ENCODE results near the gene SPINT2. TPM values are rescaled to one million over a fixed set of nuclear protein-coding genes. Genes with fewer than 3 reads are reported as not detected.

SPINT2 gene
- total RNA-seq, 1 experiment from 2014 or later: 1,006 TPM

GRCh38 chr19:38317104-38317612 is 52.8 kb downstream of the SPINT2 start:
- TF ChIP-seq SIN3A (IDR thresholded peaks at IDR 0.05; ENCODE audit: borderline replicate concordance, insufficient read depth, low read depth, low read length): no peak
- ATAC-seq (no peak), DNase-seq (ENCODE audit: low read depth, low spot score) (no peak)
- H3K27ac ChIP-seq (ENCODE audit: low read length): no peak overlapping the region
- intact Hi-C loops (cut with micrococcal nuclease; ENCODE audit: unreplicated experiment): no loop called here
- peaks cover 19% of the 10 kb centered on the region for H3K4me1 ChIP-seq (ENCODE audit: control insufficient read depth, insufficient read depth, low read length)
- in situ Hi-C loops (cut with HindIII; ENCODE audit: low pct_unique_long_range_greater_than_20kb, low sequenced_read_pairs): no loop called here
- H3K27me3 ChIP-seq (ENCODE audit: control insufficient read depth, insufficient read depth, low read length): no peaks in the 10 kb centered on the region
- no peaks in the 10 kb centered on the region for H3K36me3 ChIP-seq (ENCODE audit: control insufficient read depth, insufficient read depth, low read length)
- ChIA-PET POLR2A (no interaction called here), CTCF (no interaction called here)
- no peak overlapping the region for H3K4me3 ChIP-seq (ENCODE audit: low read depth in 2 of 2, low read length in 2 of 2)
- no TSS peak for BruUV-seq (replicated peaks)
- no peaks in the 10 kb centered on the region for H3K9me3 ChIP-seq (ENCODE audit: control insufficient read depth, insufficient read depth, low read depth, low read length)

- POLR2A ChIA-PET: interaction anchor here (0.7 kb wide), 1 partner anchor 70 kb away, joined by 8 read pairs; no protein-coding TSS in a partner anchor
- BruUV-seq (replicated peaks): no TSS peak
- Histone ChIP-seq H3K4me3 (ENCODE audit: low read depth in 2 of 2, low read length in 2 of 2) (peak overlapping the region in 1 of 2 experiments; percentile 86; a peak in 2 of 4 replicates), H3K9me3 (ENCODE audit: control insufficient read depth, insufficient read depth, low read depth, low read length) (no peaks in the 10 kb centered on the region), H3K36me3 (ENCODE audit: control insufficient read depth, insufficient read depth, low read length) (no peaks in the 10 kb centered on the region), H3K27ac (ENCODE audit: low read length) (peak overlapping the region; percentile 60), H3K27me3 (ENCODE audit: control insufficient read depth, insufficient read depth, low read length) (no peaks in the 10 kb centered on the region), H3K4me1 (ENCODE audit: control insufficient read depth, insufficient read depth, low read length) (peaks cover 17% of the 10 kb centered on the region)
- no peak for DNase-seq (ENCODE audit: low read depth, low spot score)
- intact Hi-C loops (cut with micrococcal nuclease; ENCODE audit: unreplicated experiment): no loop called here
- no peak for ATAC-seq
- in situ Hi-C loops (cut with HindIII; ENCODE audit: low pct_unique_long_range_greater_than_20kb, low sequenced_read_pairs): no loop called here
- CTCF ChIA-PET: no interaction called here
- TF ChIP-seq, protein P1, sequence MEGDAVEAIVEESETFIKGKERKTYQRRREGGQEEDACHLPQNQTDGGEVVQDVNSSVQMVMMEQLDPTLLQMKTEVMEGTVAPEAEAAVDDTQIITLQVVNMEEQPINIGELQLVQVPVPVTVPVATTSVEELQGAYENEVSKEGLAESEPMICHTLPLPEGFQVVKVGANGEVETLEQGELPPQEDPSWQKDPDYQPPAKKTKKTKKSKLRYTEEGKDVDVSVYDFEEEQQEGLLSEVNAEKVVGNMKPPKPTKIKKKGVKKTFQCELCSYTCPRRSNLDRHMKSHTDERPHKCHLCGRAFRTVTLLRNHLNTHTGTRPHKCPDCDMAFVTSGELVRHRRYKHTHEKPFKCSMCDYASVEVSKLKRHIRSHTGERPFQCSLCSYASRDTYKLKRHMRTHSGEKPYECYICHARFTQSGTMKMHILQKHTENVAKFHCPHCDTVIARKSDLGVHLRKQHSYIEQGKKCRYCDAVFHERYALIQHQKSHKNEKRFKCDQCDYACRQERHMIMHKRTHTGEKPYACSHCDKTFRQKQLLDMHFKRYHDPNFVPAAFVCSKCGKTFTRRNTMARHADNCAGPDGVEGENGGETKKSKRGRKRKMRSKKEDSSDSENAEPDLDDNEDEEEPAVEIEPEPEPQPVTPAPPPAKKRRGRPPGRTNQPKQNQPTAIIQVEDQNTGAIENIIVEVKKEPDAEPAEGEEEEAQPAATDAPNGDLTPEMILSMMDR (IDR thresholded peaks at IDR 0.05): no peak
- TF ChIP-seq TCF7L2 (IDR thresholded peaks at IDR 0.05; ENCODE audit: low read depth, low read length) (no peak), REST (IDR thresholded peaks at IDR 0.05; ENCODE audit: insufficient read depth in 1 of 2, low read depth in 2 of 2, low read length in 1 of 2) (no peak), POLR2AphosphoS5 (IDR thresholded peaks at IDR 0.05; ENCODE audit: low read depth, low read length) (no peak), SIN3A (IDR thresholded peaks at IDR 0.05; ENCODE audit: borderline replicate concordance, insufficient read depth, low read depth, low read length) (no peak)
Measured at GRCh38 chr19:38318660-38319059, 54.3 kb downstream of the SPINT2 start.

DNA sequence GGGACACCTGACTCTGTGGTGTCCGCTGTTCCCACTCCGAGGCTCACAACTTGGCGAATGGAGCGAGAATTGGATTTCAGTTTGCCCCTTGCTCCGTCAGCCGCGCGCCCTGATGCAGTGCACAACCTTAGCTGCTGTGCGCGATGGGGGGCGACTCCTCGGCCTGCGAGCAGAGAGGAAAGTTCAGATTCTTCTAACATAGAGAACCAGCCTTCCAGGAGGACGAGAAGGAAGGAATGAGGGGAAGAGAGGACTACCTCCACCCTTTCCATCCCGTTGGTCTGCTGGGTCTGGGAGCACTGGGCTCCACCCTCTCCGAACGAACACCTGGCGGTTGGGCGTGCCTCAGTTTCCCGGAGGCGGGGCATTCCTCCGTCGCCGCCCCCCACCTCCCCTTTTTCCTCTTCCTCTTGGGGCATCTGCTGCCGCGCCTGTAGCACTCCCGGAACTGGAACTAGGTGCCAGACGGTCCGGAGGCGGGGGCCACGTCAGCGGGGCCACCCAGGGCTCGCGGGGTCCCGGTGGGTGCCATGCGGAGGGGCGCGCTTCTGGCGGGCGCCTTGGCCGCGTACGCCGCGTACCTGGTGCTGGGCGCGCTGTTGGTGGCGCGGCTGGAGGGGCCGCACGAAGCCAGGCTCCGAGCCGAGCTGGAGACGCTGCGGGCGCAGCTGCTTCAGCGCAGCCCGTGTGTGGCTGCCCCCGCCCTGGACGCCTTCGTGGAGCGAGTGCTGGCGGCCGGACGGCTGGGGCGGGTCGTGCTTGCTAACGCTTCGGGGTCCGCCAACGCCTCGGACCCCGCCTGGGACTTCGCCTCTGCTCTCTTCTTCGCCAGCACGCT is 55.3 kb downstream of the SPINT2 start, which contains the start of gene KCNK6:
KCNK6 (plus strand) TSS at position 425 of the 838 bp plus-strand sequence; CDS start at position 531, 106 bp downstream.
- DNase-seq (ENCODE audit: low read depth, low spot score): no peak
- no TSS peak for BruUV-seq (replicated peaks)

More for the DNA sequence above, 55.3 kb downstream of the SPINT2 start, which contains the start of gene KCNK6:
- Histone ChIP-seq H3K4me1 (ENCODE audit: control insufficient read depth, insufficient read depth, low read length) (peaks cover 16% of the 10 kb centered on the region), H3K27ac (ENCODE audit: low read length) (peak within 1 kb of the TSS; percentile 60), H3K36me3 (ENCODE audit: control insufficient read depth, insufficient read depth, low read length) (no peaks in the 10 kb centered on the region), H3K9me3 (ENCODE audit: control insufficient read depth, insufficient read depth, low read depth, low read length) (no peaks in the 10 kb centered on the region), H3K27me3 (ENCODE audit: control insufficient read depth, insufficient read depth, low read length) (no peaks in the 10 kb centered on the region), H3K4me3 (ENCODE audit: low read depth in 2 of 2, low read length in 2 of 2) (peak within 1 kb of the TSS; percentile 58 to 86)
- intact Hi-C loops (cut with micrococcal nuclease; ENCODE audit: unreplicated experiment): no loop called here
- in situ Hi-C loops (cut with HindIII; ENCODE audit: low pct_unique_long_range_greater_than_20kb, low sequenced_read_pairs): no loop called here
- peak; percentile 27 for ATAC-seq
- CTCF ChIA-PET: interaction anchor here (0.6 to 0.8 kb wide), 3 partner anchors 9 to 89 kb away, joined by 3 to 5 read pairs (median 3); no protein-coding TSS in a partner anchor
- TF ChIP-seq, protein P1 (IDR thresholded peaks at IDR 0.05): no peak
- TF ChIP-seq POLR2AphosphoS5 (IDR thresholded peaks at IDR 0.05; ENCODE audit: low read depth, low read length) (0 out of 2 replicates have a peak, but pooled peaks have one; percentile 35), REST (IDR thresholded peaks at IDR 0.05; ENCODE audit: insufficient read depth in 1 of 2, low read depth in 2 of 2, low read length in 1 of 2) (no peak), SIN3A (IDR thresholded peaks at IDR 0.05; ENCODE audit: borderline replicate concordance, insufficient read depth, low read depth, low read length) (peak; percentile 81; the same call in 1 of the 2 replicates), TCF7L2 (IDR thresholded peaks at IDR 0.05; ENCODE audit: low read depth, low read length) (0 out of 2 replicates have a peak, but pooled peaks have one; percentile 16)
- POLR2A ChIA-PET: no interaction called here

All from Panc1 (cell line).